Neural cell (in vitro differentiated cells): ENCODE results near the gene SEL1L2.

Source experiments
- CTCF ChIP-seq: fragments of 450-650 bp; IDR thresholded peaks from 2 replicates; pipeline ENCODE4 v1.5.1; 2014; ENCODE audit warnings: antibody characterized with exemption, mild to moderate bottlenecking, moderate library complexity; ENCODE audit not compliant: poor library complexity, severe bottlenecking
- EP300 ChIP-seq: fragments of 450-650 bp; conservative IDR thresholded peaks from 2 replicates; pipeline ENCODE4 v1.6.1; 2014; ENCODE audit warnings: antibody characterized with exemption, mild to moderate bottlenecking, moderate library complexity; ENCODE audit not compliant: poor library complexity, severe bottlenecking
- EZH2 ChIP-seq: fragments of 200-600, 300-800 bp; shearing (Covaris generic), sonication (generic); IDR thresholded peaks from 2 replicates; pipeline ENCODE4 v1.6.1; 2014; ENCODE audit warnings: antibody characterized with exemption, low read length, borderline replicate concordance, mild to moderate bottlenecking; ENCODE audit not compliant: insufficient read depth, poor library complexity, severe bottlenecking
- RAD21 ChIP-seq: fragments of 450-650 bp; conservative IDR thresholded peaks from 2 replicates; pipeline ENCODE4 v1.6.1; 2014; ENCODE audit warnings: antibody characterized with exemption, mild to moderate bottlenecking, moderate library complexity
- SMC3 ChIP-seq: fragments of 450-650 bp; conservative IDR thresholded peaks from 2 replicates; pipeline ENCODE4 v1.6.1; 2014; ENCODE audit warnings: antibody characterized with exemption, mild to moderate bottlenecking, moderate library complexity; ENCODE audit not compliant: poor library complexity

DNA sequence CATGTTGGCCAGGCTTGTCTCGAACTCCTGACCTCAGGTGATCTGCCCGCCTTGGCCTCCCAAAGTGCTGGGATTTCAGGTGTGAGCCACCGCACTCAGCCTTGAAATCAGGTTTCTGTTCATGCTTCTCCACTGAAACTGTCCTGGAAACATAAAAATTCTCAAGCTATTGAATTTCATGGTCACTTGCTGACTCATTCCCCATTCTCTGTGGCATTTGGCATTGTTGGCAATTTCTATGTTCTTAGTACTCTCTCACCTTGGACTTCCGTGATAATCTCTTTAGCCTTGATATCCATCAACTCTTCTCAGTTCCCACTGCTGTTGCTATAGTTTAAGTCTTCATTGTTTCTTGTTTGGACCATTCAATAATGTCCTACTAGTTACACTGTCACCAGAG lies 6.2 kb downstream of the SEL1L2 start:
- TF ChIP-seq SMC3, result no peak
- TF ChIP-seq CTCF, result no peak
- no peak for TF ChIP-seq EP300
- TF ChIP-seq RAD21, result no peak
- no peak for TF ChIP-seq EZH2
